ENCODE measurements around the gene CDH15.

DNA sequence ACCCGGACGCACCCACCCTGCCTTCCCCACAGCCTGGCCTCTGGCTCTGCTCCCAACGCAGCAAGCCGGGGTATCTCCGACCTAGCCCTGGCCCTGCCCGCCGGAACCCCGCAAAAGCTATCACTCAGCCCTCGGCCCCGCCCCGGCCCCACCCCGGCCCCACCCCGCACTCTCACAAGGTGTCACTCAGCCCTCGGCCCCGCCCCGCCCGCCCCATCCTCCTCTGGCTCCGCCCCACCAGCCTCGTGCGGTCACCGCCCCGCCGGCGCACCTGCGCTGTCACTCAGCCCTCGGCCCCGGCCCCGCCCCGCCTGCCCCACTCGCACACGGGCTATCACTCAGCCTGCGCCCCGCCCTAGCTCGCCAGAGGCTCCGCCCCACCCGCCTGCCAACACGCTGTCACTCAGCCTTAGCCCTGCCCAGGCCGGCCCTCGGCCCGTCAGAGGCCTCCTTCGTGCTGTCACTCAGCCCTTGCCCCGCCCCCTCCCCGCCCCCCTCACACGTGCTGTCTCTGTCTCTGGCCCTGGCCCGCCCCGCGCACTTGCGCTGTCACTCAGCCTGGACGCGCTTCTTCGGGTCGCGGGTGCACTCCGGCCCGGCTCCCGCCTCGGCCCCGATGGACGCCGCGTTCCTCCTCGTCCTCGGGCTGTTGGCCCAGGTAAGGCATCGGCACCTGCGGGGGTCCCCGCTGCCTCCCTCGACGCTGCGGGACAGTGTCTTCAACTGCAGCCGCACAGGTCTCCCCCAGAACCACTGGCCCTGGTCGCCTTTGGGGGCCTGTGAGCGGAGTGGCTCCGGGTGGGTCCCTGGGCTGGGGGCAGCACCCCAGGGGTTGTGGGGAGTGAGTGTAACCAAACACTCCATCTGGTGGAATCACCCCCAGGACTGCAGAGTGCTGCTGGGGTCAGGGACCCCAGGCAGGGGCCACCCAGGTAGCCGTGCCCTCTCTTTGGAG is at the start of gene CDH15:
- TF ChIP-seq, protein P1, sequence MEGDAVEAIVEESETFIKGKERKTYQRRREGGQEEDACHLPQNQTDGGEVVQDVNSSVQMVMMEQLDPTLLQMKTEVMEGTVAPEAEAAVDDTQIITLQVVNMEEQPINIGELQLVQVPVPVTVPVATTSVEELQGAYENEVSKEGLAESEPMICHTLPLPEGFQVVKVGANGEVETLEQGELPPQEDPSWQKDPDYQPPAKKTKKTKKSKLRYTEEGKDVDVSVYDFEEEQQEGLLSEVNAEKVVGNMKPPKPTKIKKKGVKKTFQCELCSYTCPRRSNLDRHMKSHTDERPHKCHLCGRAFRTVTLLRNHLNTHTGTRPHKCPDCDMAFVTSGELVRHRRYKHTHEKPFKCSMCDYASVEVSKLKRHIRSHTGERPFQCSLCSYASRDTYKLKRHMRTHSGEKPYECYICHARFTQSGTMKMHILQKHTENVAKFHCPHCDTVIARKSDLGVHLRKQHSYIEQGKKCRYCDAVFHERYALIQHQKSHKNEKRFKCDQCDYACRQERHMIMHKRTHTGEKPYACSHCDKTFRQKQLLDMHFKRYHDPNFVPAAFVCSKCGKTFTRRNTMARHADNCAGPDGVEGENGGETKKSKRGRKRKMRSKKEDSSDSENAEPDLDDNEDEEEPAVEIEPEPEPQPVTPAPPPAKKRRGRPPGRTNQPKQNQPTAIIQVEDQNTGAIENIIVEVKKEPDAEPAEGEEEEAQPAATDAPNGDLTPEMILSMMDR (IDR thresholded peaks at IDR 0.05): no peak
- no peak for TF ChIP-seq POLR2A (IDR thresholded peaks at IDR 0.05)
